Measurements from ENCODE around the gene THPO.

THPO gene

GRCh38 chr3:184361932-184362667 is 15.9 kb downstream of the THPO start:
- peak; percentile 24 for DNase-seq

- peak; percentile 20 for DNase-seq
These were observed 16.5 kb downstream of the THPO start, which contains the start of the genes CLCN2 and POLR2H for GRCh38 chr3:184361532-184361931. Gene CLCN2, minus strand, starts transcription at chr3:184361605. Its CDS starts 126 bp downstream, at chr3:184361479. Gene POLR2H, plus strand, starts transcription at chr3:184361710. Its CDS starts 1,783 bp downstream, at chr3:184363493.

- no peak for DNase-seq
These were observed 17.0 kb downstream of the THPO start for GRCh38 chr3:184360929-184361531.

GRCh38 chr3:184360070-184360928 is 17.7 kb downstream of the THPO start:
- DNase-seq, result no peak

- no peak for DNase-seq
These were observed 18.4 kb downstream of the THPO start for GRCh38 chr3:184359610-184360009.

- no peak for DNase-seq
These were observed 19.1 kb downstream of the THPO start for GRCh38 chr3:184358921-184359350.

GRCh38 chr3:184358124-184358767 is 19.8 kb downstream of the THPO start:
- no peak for DNase-seq

- DNase-seq, result no peak
These were observed 20.5 kb downstream of the THPO start for GRCh38 chr3:184357248-184358123.

GRCh38 chr3:184355261-184356040 is 22.6 kb downstream of the THPO start:
- DNase-seq, result no peak

GRCh38 chr3:184354754-184355153 is 23.3 kb downstream of the THPO start:
- no peak for DNase-seq

- DNase-seq, result peak; percentile 68
These were observed 23.8 kb downstream of the THPO start for GRCh38 chr3:184354121-184354728.

GRCh38 chr3:184353546-184353941 is 24.5 kb downstream of the THPO start:
- no peak for DNase-seq

GRCh38 chr3:184352897-184353545 is 25.0 kb downstream of the THPO start:
- no peak for DNase-seq

- no peak for DNase-seq
These were observed 25.7 kb downstream of the THPO start for GRCh38 chr3:184352149-184352785.

- DNase-seq, result no peak
These were observed 26.4 kb downstream of the THPO start for GRCh38 chr3:184351511-184352148.

- DNase-seq, result no peak
These were observed 27.4 kb downstream of the THPO start for GRCh38 chr3:184350618-184351017.

GRCh38 chr3:184349563-184350470 is 28.2 kb downstream of the THPO start:
- DNase-seq, result no peak

GRCh38 chr3:184348057-184348382 is 30.0 kb downstream of the THPO start:
- DNase-seq, result no peak
